ENCODE measurements around the gene LEPR.

Gene LEPR

DNA sequence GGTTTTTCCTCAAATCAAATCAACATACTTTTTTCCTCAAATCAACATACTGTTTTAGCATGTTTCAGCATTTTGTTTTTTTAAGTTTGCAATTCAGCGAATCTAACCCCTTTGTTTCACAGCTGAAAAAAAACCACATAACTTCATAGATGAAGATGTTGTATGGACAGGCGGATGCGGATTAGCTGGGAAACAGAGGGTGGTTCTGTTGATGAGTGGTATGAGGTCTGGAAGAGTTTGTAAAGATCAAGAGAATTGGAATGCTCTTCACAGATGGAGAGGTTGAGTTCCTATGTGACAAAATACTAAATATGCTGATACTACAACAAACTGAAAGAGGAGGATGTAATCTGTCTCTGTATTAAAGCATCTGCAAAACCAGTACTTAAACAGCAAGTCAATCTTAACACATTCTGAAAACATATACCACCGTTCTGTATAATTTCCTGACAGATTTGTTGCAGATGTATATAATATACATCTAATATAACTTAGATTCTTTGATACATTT is 10.6 kb upstream of the LEPR start:
- H3K4me3 ChIP-seq (ENCODE audit: low read depth, low read length): no peak overlapping the region
- no peak overlapping the region for H3K4ac ChIP-seq (ENCODE audit: low read depth, low read length)
- no peak overlapping the region for H3K18ac ChIP-seq (ENCODE audit: low read length)
- DNase-seq: no peak
- H4K12ac ChIP-seq (ENCODE audit: low read depth, low read length): no peak overlapping the region
- H2BK12ac ChIP-seq (ENCODE audit: low read length): no peak overlapping the region
- no peak overlapping the region for H4K8ac ChIP-seq (ENCODE audit: low read depth, low read length)
- H2BK120ac ChIP-seq (ENCODE audit: insufficient read depth, low read length, poor library complexity): no peak overlapping the region
- H3K23ac ChIP-seq (ENCODE audit: low read length): no peak overlapping the region
- no peaks in the 10 kb centered on the region for H3K79me1 ChIP-seq (ENCODE audit: low read length)
- no peaks in the 10 kb centered on the region for H3K79me2 ChIP-seq (ENCODE audit: control insufficient read depth, insufficient read depth, low read length, poor library complexity)
- H3K9ac ChIP-seq (ENCODE audit: low read length): no peak overlapping the region
- H3K27me3 ChIP-seq (ENCODE audit: insufficient read depth, low read length): no peaks in the 10 kb centered on the region
- H3K9me3 ChIP-seq (ENCODE audit: insufficient read depth, low read depth, low read length): no peaks in the 10 kb centered on the region
- no peak overlapping the region for H2BK5ac ChIP-seq (ENCODE audit: low read depth, low read length, poor library complexity)
- H3K27ac ChIP-seq (ENCODE audit: low read depth, low read length): no peak overlapping the region
- H3K36me3 ChIP-seq (ENCODE audit: control insufficient read depth in 1 of 2, insufficient read depth in 2 of 2, low read length in 2 of 2): peaks cover 6 to 11% of the 10 kb centered on the region in 2 experiments
- no peak overlapping the region for H3K14ac ChIP-seq (ENCODE audit: low read length)
- H3K4me1 ChIP-seq (ENCODE audit: control insufficient read depth in 1 of 2, insufficient read depth in 2 of 2, low read length in 2 of 2): peaks cover 2 to 7% of the 10 kb centered on the region in 2 experiments
- no peak overlapping the region for H2AFZ ChIP-seq (ENCODE audit: insufficient read depth, low read length, poor library complexity)
- no CpG with 5 or more reads among the region's 4 CpGs for WGBS (ENCODE audit: extremely low coverage, insufficient coverage, insufficient read length)
- no peak overlapping the region for H2AK5ac ChIP-seq (ENCODE audit: low read length)
- no peak overlapping the region for H3K4me2 ChIP-seq (ENCODE audit: low read length)
- no peak overlapping the region for H4K91ac ChIP-seq (ENCODE audit: low read depth, low read length)

DNA sequence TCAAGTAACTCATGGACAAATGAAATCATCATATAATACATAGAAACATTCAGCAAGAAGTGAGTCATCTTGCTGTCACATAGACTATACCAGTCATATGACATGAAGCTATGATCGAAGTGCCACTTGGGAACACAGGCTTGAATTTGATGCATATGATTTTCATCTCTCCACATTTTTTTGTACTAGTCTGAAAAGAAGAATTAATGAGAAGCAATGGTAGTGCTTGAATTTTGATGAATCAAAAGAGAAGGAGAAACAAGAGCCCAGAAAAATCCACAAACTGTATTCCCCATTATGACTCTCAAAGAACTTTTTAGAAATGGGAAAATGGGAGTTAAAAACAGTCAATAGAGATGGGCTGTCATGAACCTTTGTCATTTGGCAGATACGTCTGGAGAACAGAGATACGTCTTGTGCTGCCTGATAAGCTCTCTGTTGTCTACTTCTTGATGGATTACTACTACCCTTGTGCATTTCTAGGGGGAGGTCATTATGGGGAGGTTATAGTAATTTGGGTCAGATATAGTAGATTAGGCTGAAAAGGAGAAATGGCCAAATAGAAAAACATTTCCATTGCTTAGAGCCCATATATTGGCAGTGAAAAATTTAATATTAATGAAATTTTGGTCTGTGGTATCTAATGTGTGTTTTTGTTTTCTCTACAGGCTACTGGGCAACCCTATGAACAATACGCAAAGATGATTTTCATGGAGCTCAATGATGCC is 8.0 kb upstream of the LEPR start:
- Histone ChIP-seq H4K91ac (ENCODE audit: low read depth, low read length) (no peak overlapping the region), H3K18ac (ENCODE audit: low read length) (no peak overlapping the region), H2BK12ac (ENCODE audit: low read length) (no peak overlapping the region), H2BK120ac (ENCODE audit: insufficient read depth, low read length, poor library complexity) (no peak overlapping the region), H3K14ac (ENCODE audit: low read length) (no peak overlapping the region), H3K4me1 (ENCODE audit: control insufficient read depth in 1 of 2, insufficient read depth in 2 of 2, low read length in 2 of 2) (peaks cover 2 to 13% of the 10 kb centered on the region in 2 experiments), H4K12ac (ENCODE audit: low read depth, low read length) (no peak overlapping the region), H3K9me3 (ENCODE audit: insufficient read depth, low read depth, low read length) (no peaks in the 10 kb centered on the region), H3K36me3 (ENCODE audit: control insufficient read depth in 1 of 2, insufficient read depth in 2 of 2, low read length in 2 of 2) (peaks cover 4% of the 10 kb centered on the region in 2 experiments), H3K4ac (ENCODE audit: low read depth, low read length) (no peak overlapping the region), H4K8ac (ENCODE audit: low read depth, low read length) (no peak overlapping the region), H3K79me2 (ENCODE audit: control insufficient read depth, insufficient read depth, low read length, poor library complexity) (no peaks in the 10 kb centered on the region), H3K79me1 (ENCODE audit: low read length) (peaks cover 3% of the 10 kb centered on the region), H3K4me2 (ENCODE audit: low read length) (no peak overlapping the region), H2BK5ac (ENCODE audit: low read depth, low read length, poor library complexity) (no peak overlapping the region), H3K23ac (ENCODE audit: low read length) (no peak overlapping the region), H3K27me3 (ENCODE audit: insufficient read depth, low read length) (no peaks in the 10 kb centered on the region), H3K27ac (ENCODE audit: low read depth, low read length) (no peak overlapping the region), H3K4me3 (ENCODE audit: low read depth, low read length) (no peak overlapping the region), H2AFZ (ENCODE audit: insufficient read depth, low read length, poor library complexity) (no peak overlapping the region), H2AK5ac (ENCODE audit: low read length) (no peak overlapping the region), H3K9ac (ENCODE audit: low read length) (no peak overlapping the region)
- DNase-seq: no peak
- no CpG with 5 or more reads among the region's 4 CpGs for WGBS (ENCODE audit: extremely low coverage, insufficient coverage, insufficient read length)

DNA sequence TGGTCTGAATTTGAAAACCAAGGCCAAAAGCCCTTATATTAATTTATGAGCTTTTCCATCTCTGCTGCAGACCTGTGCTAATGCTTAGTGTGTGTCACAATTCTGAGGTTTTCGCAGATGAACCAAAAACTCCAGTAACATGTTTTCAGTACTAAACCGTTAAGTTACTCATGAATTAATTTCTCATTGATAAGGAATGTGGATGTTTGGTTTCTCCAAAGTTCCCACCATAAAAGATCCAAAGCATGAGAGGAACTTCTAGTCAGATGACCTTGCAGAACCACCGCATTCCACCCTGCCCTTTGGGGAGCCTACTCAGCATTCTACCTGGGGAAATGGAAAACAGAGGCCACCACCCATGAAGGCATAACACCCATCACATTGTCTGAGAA is 7.5 kb upstream of the LEPR start:
- Histone ChIP-seq H3K9me3 (ENCODE audit: insufficient read depth, low read depth, low read length) (no peaks in the 10 kb centered on the region), H2BK120ac (ENCODE audit: insufficient read depth, low read length, poor library complexity) (peak overlapping the region; percentile 60), H4K91ac (ENCODE audit: low read depth, low read length) (no peak overlapping the region), H4K8ac (ENCODE audit: low read depth, low read length) (no peak overlapping the region), H2AK5ac (ENCODE audit: low read length) (no peak overlapping the region), H3K27ac (ENCODE audit: low read depth, low read length) (peak overlapping the region; percentile 22), H3K4ac (ENCODE audit: low read depth, low read length) (no peak overlapping the region), H3K79me2 (ENCODE audit: control insufficient read depth, insufficient read depth, low read length, poor library complexity) (no peaks in the 10 kb centered on the region), H3K9ac (ENCODE audit: low read length) (no peak overlapping the region), H3K18ac (ENCODE audit: low read length) (no peak overlapping the region), H2BK12ac (ENCODE audit: low read length) (no peak overlapping the region), H3K4me2 (ENCODE audit: low read length) (no peak overlapping the region), H4K12ac (ENCODE audit: low read depth, low read length) (no peak overlapping the region), H3K23ac (ENCODE audit: low read length) (no peak overlapping the region), H3K4me3 (ENCODE audit: low read depth, low read length) (no peak overlapping the region), H2AFZ (ENCODE audit: insufficient read depth, low read length, poor library complexity) (no peak overlapping the region), H3K79me1 (ENCODE audit: low read length) (peaks cover 4% of the 10 kb centered on the region), H3K14ac (ENCODE audit: low read length) (no peak overlapping the region), H3K27me3 (ENCODE audit: insufficient read depth, low read length) (no peaks in the 10 kb centered on the region), H2BK5ac (ENCODE audit: low read depth, low read length, poor library complexity) (peak overlapping the region; percentile 73), H3K36me3 (ENCODE audit: control insufficient read depth in 1 of 2, insufficient read depth in 2 of 2, low read length in 2 of 2) (peaks cover 4% of the 10 kb centered on the region in 2 experiments), H3K4me1 (ENCODE audit: control insufficient read depth in 1 of 2, insufficient read depth in 2 of 2, low read length in 2 of 2) (peaks cover 2 to 13% of the 10 kb centered on the region in 2 experiments)
- WGBS (ENCODE audit: extremely low coverage, insufficient coverage, insufficient read length): no CpG with 5 or more reads among the region's 3 CpGs
- DNase-seq: no peak

DNA sequence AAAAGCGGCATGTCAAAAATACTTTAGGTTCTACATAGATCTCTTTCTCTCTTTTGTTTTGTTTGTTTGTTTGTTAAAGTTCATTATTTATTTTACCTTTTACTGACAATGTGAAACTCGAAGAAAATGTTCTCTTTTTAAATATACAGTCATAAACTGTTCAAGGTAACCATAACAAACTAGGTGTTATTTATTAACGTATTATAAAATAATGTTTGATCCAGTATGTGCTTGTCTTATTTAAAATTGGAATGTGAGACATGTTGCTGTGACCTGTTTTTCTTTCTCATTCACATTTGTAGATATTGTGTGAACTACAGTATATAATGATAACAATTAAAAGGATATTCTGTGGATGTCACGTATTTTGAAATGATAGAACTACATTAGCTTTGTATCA is 5.9 kb upstream of the LEPR start:
- WGBS (ENCODE audit: extremely low coverage, insufficient coverage, insufficient read length): no CpG with 5 or more reads among the region's 4 CpGs
- Histone ChIP-seq H3K9me3 (ENCODE audit: insufficient read depth, low read depth, low read length) (no peaks in the 10 kb centered on the region), H3K4ac (ENCODE audit: low read depth, low read length) (no peak overlapping the region), H3K9ac (ENCODE audit: low read length) (no peak overlapping the region), H4K91ac (ENCODE audit: low read depth, low read length) (no peak overlapping the region), H3K4me2 (ENCODE audit: low read length) (no peak overlapping the region), H2AK5ac (ENCODE audit: low read length) (no peak overlapping the region), H3K27me3 (ENCODE audit: insufficient read depth, low read length) (no peaks in the 10 kb centered on the region), H3K18ac (ENCODE audit: low read length) (no peak overlapping the region), H3K4me3 (ENCODE audit: low read depth, low read length) (no peak overlapping the region), H3K4me1 (ENCODE audit: control insufficient read depth in 1 of 2, insufficient read depth in 2 of 2, low read length in 2 of 2) (peaks cover 2 to 16% of the 10 kb centered on the region in 2 experiments), H2BK5ac (ENCODE audit: low read depth, low read length, poor library complexity) (no peak overlapping the region), H4K12ac (ENCODE audit: low read depth, low read length) (no peak overlapping the region), H3K79me1 (ENCODE audit: low read length) (peaks cover 11% of the 10 kb centered on the region), H4K8ac (ENCODE audit: low read depth, low read length) (no peak overlapping the region), H2BK12ac (ENCODE audit: low read length) (no peak overlapping the region), H2AFZ (ENCODE audit: insufficient read depth, low read length, poor library complexity) (no peak overlapping the region), H3K23ac (ENCODE audit: low read length) (no peak overlapping the region), H3K79me2 (ENCODE audit: control insufficient read depth, insufficient read depth, low read length, poor library complexity) (no peaks in the 10 kb centered on the region), H2BK120ac (ENCODE audit: insufficient read depth, low read length, poor library complexity) (no peak overlapping the region), H3K14ac (ENCODE audit: low read length) (no peak overlapping the region), H3K27ac (ENCODE audit: low read depth, low read length) (no peak overlapping the region), H3K36me3 (ENCODE audit: control insufficient read depth in 1 of 2, insufficient read depth in 2 of 2, low read length in 2 of 2) (peaks cover 2 to 4% of the 10 kb centered on the region in 2 experiments)
- DNase-seq: peak in 1 of 2 donors; percentile 64

Measured in trophoblast cell (in vitro differentiated cells and primary cell).